T-helper 22 cell (primary cell): ENCODE measurements around the gene STAG2.

ENCODE experiments used
- DNase-seq: peaks from one replicate; pipeline ENCODE4 v3.0.0-alpha.2; 2020; ENCODE audit warnings: low read depth

The STAG2 gene

GRCh38 chrX:123975180-123975579, 13.7 kb downstream of the STAG2 start:
- DNase-seq = no peak

- no peak for DNase-seq
These were observed 15.3 kb downstream of the STAG2 start for GRCh38 chrX:123976706-123977316.

- DNase-seq = no peak
These were observed 21.7 kb downstream of the STAG2 start for GRCh38 chrX:123983240-123983639.

GRCh38 chrX:123986377-123986776, 24.9 kb downstream of the STAG2 start:
- no peak for DNase-seq

GRCh38 chrX:123988423-123989111, 27.1 kb downstream of the STAG2 start:
- DNase-seq = no peak

- DNase-seq = no peak
These were observed 27.7 kb downstream of the STAG2 start for GRCh38 chrX:123989235-123989634.

GRCh38 chrX:123990169-123990568, 28.7 kb downstream of the STAG2 start:
- DNase-seq = no peak

- no peak for DNase-seq
These were observed 29.1 kb downstream of the STAG2 start for GRCh38 chrX:123990602-123991001.

- DNase-seq = no peak
These were observed 31.8 kb downstream of the STAG2 start for GRCh38 chrX:123993326-123993725.

GRCh38 chrX:123993904-123994635, 32.6 kb downstream of the STAG2 start:
- DNase-seq = no peak

- no peak for DNase-seq
These were observed 33.2 kb downstream of the STAG2 start for GRCh38 chrX:123994730-123995129.

GRCh38 chrX:124001581-124001980, 40.1 kb downstream of the STAG2 start:
- DNase-seq = no peak

- no peak for DNase-seq
These were observed 43.7 kb downstream of the STAG2 start for GRCh38 chrX:124005228-124005627.

GRCh38 chrX:124010157-124010556, 48.7 kb downstream of the STAG2 start:
- DNase-seq = no peak

GRCh38 chrX:124010566-124010965, 49.1 kb downstream of the STAG2 start:
- no peak for DNase-seq

- DNase-seq = no peak
These were observed 54.2 kb downstream of the STAG2 start for GRCh38 chrX:124015721-124016120.

GRCh38 chrX:124016825-124017224, 55.3 kb downstream of the STAG2 start:
- DNase-seq = no peak

GRCh38 chrX:124018023-124018422, 56.5 kb downstream of the STAG2 start:
- no peak for DNase-seq

- no peak for DNase-seq
These were observed 62.3 kb downstream of the STAG2 start for GRCh38 chrX:124023838-124024238.

GRCh38 chrX:124026529-124026928, 65.0 kb downstream of the STAG2 start:
- DNase-seq = no peak

- DNase-seq = no peak
These were observed 66.7 kb downstream of the STAG2 start for GRCh38 chrX:124028182-124028581.

GRCh38 chrX:124030520-124030919, 69.0 kb downstream of the STAG2 start:
- no peak for DNase-seq

GRCh38 chrX:124033821-124034220, 72.3 kb downstream of the STAG2 start:
- no peak for DNase-seq
